Inflammatory macrophage (primary cell): Measurements from ENCODE around the gene EXOC7.

Source experiments
- DNase-seq, 2 donors: peaks; one replicate each; pipeline ENCODE4 v3.0.0-alpha.2; 2020 to 2022

Gene EXOC7

DNA sequence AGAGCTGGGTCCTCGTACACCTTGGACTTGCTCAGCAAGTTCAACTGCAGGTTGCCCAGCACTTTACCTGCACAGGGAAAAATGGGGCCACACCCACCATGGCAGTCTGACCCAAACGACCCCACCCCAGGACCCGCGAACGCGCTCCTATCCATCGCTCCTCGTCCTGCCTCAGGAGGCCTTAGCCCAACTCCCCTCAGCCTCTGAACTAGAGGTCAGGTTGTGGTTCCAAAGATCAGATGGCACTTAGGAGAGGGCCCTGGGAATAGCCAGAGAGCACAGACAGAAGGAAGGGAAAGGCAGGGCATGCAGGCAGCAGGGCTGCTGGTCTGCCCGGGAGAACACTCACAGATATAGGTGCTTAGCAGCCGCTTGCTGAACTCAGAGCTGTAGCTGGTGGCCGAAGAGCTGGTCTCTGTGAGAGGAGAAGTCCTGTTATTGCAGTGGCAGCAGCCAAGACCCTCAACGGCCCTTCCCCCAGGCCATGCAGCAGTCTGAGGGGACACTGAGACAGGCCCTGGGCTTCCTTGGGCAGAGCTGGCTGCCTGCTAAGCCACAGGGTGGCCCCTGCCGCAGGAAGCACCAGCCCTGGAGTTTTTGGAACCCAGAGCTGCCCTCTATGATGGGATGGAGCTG lies 17.7 kb downstream of the EXOC7 start:
- no peak for DNase-seq

DNA sequence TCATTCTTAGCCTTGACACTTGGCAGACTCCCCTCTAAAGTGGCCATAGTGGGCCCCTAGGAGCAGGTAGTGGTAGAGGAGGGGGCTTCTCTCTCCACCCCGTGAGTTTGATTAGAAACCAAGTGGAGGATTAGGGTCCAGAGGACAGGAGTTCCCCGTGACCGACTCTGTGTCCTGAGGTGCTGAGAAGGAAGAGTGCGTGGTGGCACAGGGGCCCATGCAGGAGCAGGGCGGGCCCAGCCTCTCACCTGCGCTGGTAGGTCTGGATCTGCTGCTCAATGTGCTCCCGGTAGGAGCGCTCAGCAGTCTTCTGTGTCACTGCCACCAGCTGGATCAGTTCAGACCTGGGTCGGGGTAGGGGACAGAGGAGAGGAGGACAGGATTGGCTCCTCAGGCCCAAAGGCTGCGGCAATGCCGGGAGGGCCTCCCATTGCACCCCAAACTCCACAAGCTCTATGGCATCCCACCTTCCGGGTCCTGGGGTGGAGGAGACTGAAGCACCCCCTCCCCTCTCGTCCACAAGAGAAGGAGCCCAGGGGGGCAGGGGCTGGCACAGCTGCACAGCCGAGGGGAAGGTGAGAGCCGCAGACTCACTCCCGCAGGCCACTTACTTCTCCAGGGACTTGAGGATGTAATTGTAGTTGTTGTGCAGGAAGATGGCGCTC lies 18.4 kb downstream of the EXOC7 start:
- DNase-seq: no peak

DNA sequence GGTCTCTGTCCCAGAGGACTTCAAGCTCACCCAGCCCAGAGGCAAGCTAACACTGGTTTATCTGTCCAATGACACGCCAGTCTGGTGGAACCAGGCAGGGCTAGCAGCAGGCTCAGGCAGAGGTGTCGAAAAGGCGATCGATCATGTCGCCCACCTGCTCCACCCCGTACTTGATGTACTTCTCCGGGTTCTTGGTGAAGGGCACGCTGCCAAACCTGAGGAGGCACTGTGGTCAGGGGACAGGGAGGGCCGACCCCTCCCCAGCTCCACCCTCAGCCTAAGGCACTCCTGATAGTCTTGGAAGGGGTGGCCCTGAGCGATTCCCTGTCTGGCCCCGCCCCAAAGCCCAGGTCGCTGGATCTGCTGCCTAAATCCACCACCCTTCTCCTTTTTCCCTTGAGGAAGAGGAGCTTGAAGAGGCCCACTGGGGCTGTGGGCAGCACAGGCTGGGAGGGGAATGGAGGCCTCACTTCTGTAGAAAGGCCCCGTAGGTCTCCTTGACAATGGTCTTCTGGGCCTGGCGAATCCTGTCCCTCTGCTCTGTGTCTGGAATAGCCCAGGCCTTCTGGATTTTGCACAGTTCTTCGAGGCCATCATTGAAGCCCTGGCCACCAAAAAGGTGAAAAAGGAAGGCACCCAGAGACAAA lies 19.9 kb downstream of the EXOC7 start:
- DNase-seq: no peak

DNA sequence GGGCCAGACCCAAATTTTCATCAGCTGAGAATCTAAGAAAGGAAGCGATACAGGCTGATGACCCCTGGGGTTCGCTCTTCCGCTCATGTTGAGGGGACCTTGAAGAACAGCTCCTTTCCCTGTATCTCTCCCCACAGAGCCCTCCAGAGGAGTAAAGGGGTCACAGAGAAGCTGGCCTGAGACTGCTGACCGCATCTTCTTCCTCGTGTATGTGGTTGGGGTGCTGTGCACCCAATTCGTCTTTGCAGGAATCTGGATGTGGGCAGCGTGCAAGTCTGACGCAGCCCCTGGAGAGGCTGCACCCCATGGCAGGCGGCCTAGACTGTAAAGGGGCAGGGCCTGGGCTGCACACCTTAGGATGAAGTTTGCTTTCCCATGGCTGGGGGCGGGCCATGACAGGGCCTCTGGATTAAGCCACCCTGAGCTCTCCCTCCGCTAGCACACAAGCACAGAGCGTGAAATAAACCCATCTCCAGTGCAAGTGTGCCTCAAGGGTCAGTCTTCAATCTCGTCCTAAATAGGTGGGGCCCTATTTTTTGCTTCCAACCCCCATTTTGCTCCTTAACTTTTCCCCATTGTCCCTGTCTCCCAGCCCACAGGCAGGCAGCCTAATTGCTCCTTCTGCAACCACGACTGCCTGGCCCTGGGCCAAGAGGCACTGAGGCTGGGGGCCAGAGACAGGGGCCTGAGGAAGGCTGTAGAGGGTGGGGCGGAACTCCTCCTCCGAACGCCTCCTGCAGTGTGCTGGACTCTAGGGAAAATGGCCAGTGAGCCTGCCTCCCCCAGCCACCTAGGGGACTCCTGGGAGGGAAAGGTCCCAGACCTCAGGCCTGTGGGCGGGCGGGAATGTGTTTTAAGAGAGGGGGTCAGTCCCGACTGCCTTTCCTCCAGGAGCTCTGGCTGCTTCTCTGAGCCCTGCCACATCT lies 21.0 kb downstream of the EXOC7 start:
- DNase-seq: no peak

DNA sequence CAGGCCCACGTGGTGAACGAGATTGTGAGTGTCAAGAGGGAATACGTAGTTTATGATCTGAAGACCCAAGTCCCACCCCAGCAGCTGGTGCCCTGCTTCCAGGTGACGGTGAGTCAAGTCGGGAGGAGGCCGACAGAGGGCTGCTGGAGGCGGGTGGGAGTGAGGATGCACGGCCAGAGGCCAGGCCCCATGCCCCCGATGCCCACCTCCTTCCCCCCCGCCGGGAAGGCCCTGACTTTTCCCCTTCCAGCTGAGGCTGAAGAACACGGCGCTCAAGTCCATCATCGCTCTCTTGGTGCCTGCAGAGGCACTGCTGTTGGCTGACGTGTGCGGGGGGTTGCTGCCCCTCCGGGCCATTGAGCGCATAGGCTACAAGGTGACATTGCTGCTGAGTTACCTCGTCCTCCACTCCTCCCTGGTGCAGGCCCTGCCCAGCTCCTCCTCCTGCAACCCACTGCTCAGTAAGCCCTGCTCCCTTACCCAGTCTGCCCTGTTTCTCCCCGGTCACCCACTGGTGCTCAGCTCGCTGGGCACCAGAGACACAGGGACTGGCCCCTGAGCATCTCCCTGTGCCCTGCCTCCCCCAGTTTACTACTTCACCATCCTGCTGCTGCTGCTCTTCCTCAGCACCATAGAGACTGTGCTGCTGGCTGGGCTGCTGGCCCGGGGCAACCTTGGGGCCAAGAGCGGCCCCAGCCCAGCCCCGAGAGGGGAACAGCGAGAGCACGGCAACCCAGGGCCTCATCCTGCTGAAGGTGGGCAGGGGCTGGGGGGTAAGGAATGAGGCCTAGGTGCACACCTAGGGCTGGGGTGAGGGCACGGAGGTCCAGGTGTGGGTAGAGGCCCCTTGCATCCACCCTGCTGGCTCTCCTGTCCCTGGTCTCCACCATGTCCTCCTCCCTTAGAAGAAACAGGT lies 22.0 kb downstream of the EXOC7 start:
- no peak for DNase-seq

DNA sequence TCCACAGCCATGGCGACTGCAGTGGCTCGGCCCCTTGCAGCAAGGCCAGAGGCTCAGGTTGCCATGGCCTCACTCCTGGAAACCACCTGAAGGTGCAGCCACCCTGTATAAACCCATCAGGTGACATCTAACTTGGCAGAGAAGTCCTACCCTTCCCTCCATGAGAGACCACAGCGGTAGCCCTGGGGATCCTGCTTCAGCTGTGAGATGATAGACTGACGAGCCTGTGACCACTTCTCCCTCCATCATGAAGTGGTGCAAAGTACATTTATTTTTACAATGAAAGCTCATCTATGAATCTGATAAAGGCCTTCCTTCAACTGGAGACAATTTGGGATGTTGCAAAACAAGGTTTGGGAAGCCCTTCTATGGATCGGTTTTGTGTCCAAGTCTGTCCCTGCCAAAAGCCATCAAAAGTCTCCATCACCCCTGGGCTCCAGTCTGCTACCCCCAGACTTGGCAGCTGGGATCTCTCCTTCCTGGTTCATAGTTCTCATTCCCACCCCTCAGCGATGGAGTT lies 22.8 kb downstream of the EXOC7 start:
- DNase-seq: no peak

DNA sequence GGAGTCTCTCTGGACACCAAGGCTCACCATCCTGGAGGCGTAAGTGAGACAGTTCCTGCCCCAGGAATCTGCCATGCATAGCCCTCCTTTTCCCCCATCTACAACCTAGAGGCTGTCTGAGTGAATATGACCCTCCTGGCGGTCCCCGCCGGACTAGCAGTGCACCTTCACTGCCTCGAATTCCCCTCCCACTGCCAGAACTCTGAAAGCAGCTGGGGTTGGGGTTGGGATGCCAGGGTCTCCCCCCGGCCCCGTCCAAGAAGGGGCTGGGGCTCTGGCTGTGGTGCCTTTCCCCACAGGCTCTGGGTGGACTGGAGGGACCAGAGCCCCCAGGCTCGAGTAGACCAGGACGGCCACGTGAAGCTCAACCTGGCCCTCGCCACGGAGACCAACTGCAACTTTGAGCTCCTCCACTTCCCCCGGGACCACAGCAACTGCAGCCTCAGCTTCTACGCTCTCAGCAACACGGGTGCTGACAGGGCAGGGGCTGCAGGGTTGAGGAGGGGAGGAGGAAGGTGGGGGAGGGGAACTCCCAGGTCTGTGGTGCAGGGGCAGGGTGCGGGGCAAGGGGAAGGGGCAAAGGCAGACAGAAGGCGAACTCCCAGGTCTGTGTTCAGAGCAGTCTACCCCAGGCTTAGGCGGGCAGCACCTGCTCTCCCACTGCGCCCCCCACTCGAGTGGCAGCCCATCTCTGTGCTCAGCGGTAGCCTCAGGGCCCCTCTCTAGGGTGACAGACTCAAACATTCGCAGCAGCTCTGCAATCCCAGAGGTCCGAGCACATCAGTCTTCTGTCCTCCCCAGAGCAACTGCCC lies 23.4 kb downstream of the EXOC7 start:
- no peak for DNase-seq

DNA sequence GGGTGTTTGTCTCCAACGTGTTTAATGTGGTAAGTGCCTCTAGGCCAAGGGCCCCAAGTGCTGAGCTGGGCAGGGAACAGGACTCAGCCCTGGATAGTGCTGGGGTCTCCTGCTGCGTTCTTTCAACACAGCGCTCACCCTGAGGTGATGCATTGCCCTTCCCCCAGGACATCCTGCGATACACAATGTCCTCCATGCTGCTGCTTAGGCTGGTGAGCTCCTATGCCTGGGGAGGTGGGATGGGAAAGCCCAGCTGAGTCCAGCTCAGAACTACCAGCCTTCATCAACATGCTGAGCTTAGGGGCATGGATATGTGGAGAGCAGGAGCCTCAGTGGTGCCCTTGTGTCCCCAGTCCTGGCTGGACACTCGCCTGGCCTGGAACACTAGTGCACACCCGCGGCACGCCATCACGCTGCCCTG lies 24.0 kb downstream of the EXOC7 start:
- DNase-seq: no peak

DNA sequence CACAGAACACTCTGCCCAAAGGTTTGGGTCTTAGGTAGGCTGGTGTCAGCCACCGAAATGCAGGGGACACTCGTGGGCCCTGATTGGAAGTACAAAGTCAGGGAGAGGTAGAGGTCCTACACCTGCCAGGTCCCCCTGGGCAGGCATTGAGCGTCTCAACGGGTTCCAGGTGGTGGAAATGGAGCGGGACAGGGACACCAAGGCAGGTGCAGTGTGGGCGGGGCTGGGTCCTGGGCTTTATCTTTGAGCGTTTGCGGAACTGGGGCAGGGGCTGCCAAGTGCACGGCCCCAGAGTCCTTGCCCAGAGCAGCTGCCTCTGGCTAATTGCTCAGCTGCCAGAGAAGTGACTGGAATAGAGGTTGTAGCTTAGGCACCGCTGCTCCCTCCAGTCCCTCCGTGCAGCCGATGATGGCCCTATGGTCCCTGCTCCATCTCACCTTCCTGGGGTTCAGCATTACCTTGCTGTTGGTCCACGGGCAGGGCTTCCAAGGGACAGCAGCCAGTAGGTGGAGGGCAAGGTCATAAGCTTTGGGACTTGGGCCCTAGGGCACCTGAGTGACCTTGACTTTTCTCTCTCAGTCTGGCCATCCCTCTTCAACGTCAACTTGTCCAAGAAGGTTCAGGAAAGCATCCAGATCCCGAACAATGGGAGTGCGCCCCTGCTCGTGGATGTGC lies 24.6 kb downstream of the EXOC7 start, which contains the start of gene ZACN:
ZACN (plus strand) TSS at position 323 of the 675 bp plus-strand sequence; CDS start at position 406, 83 bp downstream.
- DNase-seq: no peak

DNA sequence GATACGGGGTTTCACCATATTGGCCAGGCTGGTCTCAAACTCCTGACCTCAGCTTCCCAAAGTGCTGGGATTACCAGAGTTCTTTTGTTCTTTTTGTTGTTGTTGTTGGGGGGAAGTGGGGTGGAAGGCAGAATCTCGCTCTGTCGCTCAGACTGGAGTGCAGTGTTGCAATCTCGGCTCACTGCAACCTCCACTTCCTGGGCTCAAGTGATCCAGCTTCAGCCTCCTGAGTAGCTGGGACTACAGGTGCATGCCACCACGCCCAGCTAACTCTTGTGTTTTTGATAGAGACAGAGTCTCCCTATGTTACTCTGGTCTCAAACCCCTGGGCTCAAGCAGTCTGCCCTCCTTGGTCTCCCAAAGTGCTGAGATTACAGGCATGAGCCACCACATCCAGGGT lies 25.2 kb downstream of the EXOC7 start:
- peak in 1 of 2 donors; percentile 12 for DNase-seq

DNA sequence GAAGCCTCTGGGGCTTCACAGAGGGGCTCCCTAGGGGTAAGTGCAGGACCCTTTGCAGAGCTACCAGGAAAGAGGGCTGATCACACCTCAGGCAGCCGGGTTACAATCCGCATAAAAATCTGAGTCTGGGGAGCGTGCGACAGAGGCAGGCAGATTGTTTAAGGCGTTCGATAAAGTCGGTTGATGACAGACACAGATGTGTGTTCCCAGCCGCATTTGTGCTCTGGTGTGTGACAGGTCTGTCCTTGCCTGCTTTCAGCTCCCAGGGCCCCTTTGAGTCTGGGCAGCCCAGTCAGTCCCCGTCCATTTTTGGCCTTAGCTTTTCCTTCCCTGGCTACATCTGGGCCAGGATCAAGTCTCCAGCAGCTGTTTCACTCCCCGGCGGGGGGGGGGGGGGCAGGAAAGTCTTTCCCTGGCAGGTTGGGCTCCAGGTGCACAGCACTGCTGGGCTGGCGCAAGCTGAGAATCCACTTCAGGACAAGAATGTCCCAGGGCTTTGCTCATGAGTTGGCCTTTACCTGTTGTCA lies 25.9 kb downstream of the EXOC7 start:
- DNase-seq: no peak

DNA sequence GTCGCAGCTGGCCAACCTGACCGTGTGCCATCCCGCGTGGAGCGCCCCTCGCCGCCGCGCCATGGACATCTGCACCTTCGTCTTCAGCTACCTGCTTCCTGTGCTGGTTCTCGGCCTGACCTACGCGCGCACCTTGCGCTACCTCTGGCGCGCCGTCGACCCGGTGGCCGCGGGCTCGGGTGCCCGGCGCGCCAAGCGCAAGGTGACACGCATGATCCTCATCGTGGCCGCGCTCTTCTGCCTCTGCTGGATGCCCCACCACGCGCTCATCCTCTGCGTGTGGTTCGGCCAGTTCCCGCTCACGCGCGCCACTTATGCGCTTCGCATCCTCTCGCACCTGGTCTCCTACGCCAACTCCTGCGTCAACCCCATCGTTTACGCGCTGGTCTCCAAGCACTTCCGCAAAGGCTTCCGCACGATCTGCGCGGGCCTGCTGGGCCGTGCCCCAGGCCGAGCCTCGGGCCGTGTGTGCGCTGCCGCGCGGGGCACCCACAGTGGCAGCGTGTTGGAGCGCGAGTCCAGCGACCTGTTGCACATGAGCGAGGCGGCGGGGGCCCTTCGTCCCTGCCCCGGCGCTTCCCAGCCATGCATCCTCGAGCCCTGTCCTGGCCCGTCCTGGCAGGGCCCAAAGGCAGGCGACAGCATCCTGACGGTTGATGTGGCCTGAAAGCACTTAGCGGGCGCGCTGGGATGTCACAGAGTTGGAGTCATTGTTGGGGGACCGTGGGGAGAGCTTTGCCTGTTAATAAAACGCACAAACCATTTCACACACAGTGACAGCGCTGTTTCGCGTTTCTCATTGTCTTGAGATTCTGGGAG lies 26.6 kb downstream of the EXOC7 start:
- no peak for DNase-seq

DNA sequence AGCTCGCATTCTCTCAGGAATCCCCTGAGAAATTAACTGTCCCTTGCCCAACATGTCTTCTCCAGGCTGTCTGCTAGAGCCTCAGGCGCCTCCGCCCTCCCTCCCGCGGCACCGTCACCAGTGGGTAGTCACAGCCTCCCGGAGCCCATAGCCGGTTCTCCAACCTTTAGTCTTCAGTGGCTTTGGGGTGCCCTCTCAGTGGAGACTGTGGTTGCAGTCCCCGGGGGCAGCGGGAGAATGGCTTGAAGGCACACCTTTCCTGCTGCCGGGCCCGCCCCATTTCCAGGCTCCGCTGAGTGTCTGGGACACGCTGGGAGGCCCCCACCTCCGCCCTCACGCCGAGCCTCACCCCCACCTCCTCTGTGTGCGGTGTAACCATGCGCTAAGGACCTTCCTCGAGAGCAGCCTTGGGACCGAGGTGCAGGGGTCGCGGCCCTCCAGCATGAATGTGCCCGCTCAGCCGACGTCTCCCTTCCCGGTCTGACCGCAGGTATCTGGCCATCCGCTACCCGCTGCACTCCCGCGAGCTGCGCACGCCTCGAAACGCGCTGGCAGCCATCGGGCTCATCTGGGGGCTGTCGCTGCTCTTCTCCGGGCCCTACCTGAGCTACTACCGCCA lies 27.3 kb downstream of the EXOC7 start:
- no peak for DNase-seq

DNA sequence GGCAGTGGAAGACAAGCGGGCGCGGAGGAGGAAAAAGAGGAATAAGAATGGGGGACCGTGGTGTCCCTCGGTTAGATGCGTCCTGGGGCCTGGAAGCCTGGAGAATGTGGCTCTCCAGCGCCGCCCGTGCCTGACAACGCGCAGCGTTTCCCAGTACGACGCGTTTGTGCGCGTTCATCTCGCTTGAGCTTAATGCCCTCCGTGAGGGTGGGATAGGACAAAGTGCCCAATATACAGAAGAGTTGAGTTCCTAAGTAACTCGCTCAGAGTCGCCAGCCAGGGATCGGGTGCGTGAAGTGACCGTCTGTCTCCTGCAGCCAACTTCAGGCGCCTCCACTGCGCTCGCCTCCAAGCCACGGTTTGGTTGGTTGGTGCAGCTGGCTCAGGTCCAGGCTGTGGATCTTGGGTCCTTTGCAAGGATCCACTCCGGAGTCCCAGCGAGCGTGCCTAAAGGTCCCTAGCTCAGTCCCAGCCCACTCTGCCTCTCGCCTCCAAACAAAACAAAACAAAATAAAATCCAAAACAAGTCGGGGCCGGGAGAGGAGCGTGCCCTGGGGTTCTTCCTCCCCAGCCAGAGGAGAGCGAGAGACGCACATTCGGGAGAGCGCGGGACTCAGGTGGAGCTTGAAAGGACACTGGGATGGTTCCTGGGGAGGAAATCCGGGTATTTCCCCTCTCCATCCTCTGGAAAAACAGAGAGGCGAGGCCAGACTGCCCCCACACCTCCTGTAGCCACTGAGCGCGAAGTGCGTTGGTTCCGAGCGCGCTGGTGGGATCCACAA lies 28.0 kb downstream of the EXOC7 start:
- DNase-seq: peak; percentile 16 to 34

DNA sequence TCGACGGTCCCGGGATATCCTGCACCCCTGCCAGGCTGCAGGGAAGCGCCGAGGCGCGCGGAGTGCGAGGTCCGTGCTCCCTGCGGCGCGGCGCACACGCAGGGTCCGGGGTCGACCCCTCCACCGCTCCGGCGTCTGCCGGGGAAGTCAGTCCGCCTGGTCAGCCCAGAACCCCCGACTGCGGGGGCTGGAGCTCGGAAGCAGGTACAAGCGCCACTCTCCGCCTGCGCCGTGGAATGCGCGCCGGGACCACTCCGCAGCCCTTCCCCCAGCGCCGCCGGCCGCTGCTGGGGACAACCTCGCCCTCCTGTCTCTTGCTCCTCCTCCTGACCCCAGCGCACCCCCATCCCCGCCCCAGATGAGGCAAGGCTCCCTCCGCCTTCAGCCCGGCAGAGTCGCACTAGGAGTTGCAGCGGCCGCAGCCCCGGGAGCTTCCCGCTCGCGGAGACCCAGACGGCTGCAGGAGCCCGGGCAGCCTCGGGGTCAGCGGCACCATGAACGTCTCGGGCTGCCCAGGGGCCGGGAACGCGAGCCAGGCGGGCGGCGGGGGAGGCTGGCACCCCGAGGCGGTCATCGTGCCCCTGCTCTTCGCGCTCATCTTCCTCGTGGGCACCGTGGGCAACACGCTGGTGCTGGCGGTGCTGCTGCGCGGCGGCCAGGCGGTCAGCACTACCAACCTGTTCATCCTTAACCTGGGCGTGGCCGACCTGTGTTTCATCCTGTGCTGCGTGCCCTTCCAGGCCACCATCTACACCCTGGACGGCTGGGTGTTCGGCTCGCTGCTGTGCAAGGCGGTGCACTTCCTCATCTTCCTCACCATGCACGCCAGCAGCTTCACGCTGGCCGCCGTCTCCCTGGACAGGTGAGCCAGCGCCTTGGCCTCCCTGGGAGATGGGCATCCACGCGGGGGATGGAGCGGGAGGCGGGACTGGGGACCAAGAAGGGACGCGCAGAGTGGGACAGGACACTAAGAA lies 28.9 kb downstream of the EXOC7 start, which contains the start of gene GALR2:
GALR2 (plus strand) TSS at position 392 of the 974 bp plus-strand sequence; CDS start at position 495, 103 bp downstream.
- DNase-seq: no peak
